ENCODE results near the gene ABHD15.
A peak's percentile ranks its signal among the peaks of the same experiment; 100 is the strongest.

Gene ABHD15

GRCh38 chr17:29583324-29584248, 16.7 kb upstream of the ABHD15 start:
- DNase-seq = no peak

- peak in 52 of 58 donors; percentile 41 to 88 (median 73) for DNase-seq
Observed at GRCh38 chr17:29582772-29583171, 15.9 kb upstream of the ABHD15 start.

- DNase-seq = no peak
Observed at GRCh38 chr17:29582254-29582765, 15.5 kb upstream of the ABHD15 start.

- DNase-seq = peak in 20 of 58 donors; percentile 21 to 69 (median 34)
Observed at GRCh38 chr17:29581583-29582253, 14.9 kb upstream of the ABHD15 start.

- DNase-seq = peak in 55 of 58 donors; percentile 33 to 92 (median 78)
Observed at GRCh38 chr17:29579866-29580771, 13.3 kb upstream of the ABHD15 start.

- no peak for DNase-seq
Observed at GRCh38 chr17:29578626-29579485, 12.0 kb upstream of the ABHD15 start.

GRCh38 chr17:29577385-29578211, 10.8 kb upstream of the ABHD15 start:
- DNase-seq = peak in 49 of 58 donors; percentile 24 to 91 (median 73)

GRCh38 chr17:29577001-29577370, 10.1 kb upstream of the ABHD15 start:
- no peak for DNase-seq

- no peak for DNase-seq
Observed at GRCh38 chr17:29576214-29577000, 9.6 kb upstream of the ABHD15 start.

GRCh38 chr17:29575511-29576213, 8.8 kb upstream of the ABHD15 start:
- no peak for DNase-seq

GRCh38 chr17:29574732-29575510, 8.1 kb upstream of the ABHD15 start:
- DNase-seq = no peak

GRCh38 chr17:29573871-29574731, 7.3 kb upstream of the ABHD15 start:
- no peak for DNase-seq

GRCh38 chr17:29573558-29573869, 6.7 kb upstream of the ABHD15 start:
- DNase-seq = no peak

GRCh38 chr17:29572691-29573557, 6.1 kb upstream of the ABHD15 start:
- peak in 30 of 58 donors; percentile 29 to 67 (median 47) for DNase-seq

All from anterior cingulate cortex (tissue), 58 donors.